ENCODE results near the gene KRT4.

KRT4 gene

GRCh38 chr12:52772188-52772587 lies 41.7 kb downstream of the KRT4 start:
- TF ChIP-seq CREB1 (IDR thresholded peaks at IDR 0.05; ENCODE audit: low read depth) (no peak), TAF1 (IDR thresholded peaks at IDR 0.05; ENCODE audit: low read depth) (no peak), EGR1 (IDR thresholded peaks at IDR 0.05) (no peak), MAX (IDR thresholded peaks at IDR 0.05) (no peak), YY1 (IDR thresholded peaks at IDR 0.05; ENCODE audit: low read depth) (no peak), TCF12 (IDR thresholded peaks at IDR 0.05; ENCODE audit: low read depth) (no peak), FOXM1 (IDR thresholded peaks at IDR 0.05; ENCODE audit: borderline replicate concordance, low read depth) (no peak), CEBPB (IDR thresholded peaks at IDR 0.05) (no peak)
- TF ChIP-seq, protein P1, sequence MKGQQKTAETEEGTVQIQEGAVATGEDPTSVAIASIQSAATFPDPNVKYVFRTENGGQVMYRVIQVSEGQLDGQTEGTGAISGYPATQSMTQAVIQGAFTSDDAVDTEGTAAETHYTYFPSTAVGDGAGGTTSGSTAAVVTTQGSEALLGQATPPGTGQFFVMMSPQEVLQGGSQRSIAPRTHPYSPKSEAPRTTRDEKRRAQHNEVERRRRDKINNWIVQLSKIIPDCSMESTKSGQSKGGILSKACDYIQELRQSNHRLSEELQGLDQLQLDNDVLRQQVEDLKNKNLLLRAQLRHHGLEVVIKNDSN (IDR thresholded peaks at IDR 0.05): no peak

DNA sequence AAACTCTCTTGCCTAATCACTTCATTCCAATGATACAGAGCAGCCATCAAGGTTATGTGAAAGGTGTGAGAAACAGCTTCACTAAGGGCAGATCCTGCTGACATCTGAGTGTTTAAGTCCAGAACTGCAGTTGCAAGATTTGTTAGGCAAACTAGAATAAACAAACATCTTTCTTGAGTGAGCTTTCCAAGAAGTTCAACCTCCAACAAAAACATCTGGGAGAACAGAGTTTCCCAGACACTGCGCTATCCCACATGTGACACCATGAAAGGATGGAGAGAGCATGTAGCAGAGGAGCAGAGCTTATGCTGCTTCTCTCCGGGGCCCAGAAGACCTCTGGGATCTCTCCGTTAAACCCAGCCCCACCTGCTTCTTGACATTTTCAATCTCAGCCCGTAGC lies 42.4 kb downstream of the KRT4 start:
- no peak for TF ChIP-seq EP300 (IDR thresholded peaks at IDR 0.05; ENCODE audit: borderline replicate concordance)
- no peak for TF ChIP-seq CREB1 (IDR thresholded peaks at IDR 0.05; ENCODE audit: low read depth)
- TF ChIP-seq, protein P1 (IDR thresholded peaks at IDR 0.05): no peak
- no peak for TF ChIP-seq REST (IDR thresholded peaks at IDR 0.05; ENCODE audit: low read depth)
- TF ChIP-seq EGR1 (IDR thresholded peaks at IDR 0.05): no peak
- no peak for TF ChIP-seq TEAD4 (IDR thresholded peaks at IDR 0.05)
- TF ChIP-seq YY1 (IDR thresholded peaks at IDR 0.05; ENCODE audit: low read depth): no peak
- no peak for TF ChIP-seq FOXM1 (IDR thresholded peaks at IDR 0.05; ENCODE audit: borderline replicate concordance, low read depth)
- no peak for TF ChIP-seq RAD21 (IDR thresholded peaks at IDR 0.05; ENCODE audit: low read depth)
- no peak for TF ChIP-seq TAF1 (IDR thresholded peaks at IDR 0.05; ENCODE audit: low read depth)
- TF ChIP-seq NFIC (IDR thresholded peaks at IDR 0.05): no peak

DNA sequence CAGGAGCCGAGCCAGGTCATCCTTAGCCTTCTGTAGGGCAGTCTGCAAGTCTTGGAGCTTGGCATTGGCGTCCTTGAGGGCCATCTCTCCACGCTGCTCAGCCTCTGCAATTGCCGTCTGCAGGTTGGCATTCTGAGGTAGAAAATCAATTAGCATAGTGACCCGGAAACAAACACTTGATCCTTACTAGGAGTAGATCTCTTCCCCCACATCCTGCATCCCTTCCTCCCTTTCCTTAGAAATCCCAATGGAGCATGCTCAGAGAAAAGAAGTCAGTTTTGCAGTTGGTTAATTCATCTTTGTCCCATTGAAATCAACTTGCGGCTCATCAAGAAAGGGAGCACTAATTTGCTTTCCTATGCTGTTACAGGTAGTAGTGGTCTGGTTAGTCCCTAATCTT lies 42.8 kb downstream of the KRT4 start:
- no peak for TF ChIP-seq RAD21 (IDR thresholded peaks at IDR 0.05; ENCODE audit: low read depth)
- TF ChIP-seq CREB1 (IDR thresholded peaks at IDR 0.05; ENCODE audit: low read depth): no peak
- no peak for TF ChIP-seq TCF12 (IDR thresholded peaks at IDR 0.05; ENCODE audit: low read depth)
- TF ChIP-seq ZBTB7A (IDR thresholded peaks at IDR 0.05; ENCODE audit: low read depth): no peak
- TF ChIP-seq YY1 (IDR thresholded peaks at IDR 0.05; ENCODE audit: low read depth): no peak
- TF ChIP-seq TEAD4 (IDR thresholded peaks at IDR 0.05): no peak
- TF ChIP-seq, protein P1 (IDR thresholded peaks at IDR 0.05): no peak
- TF ChIP-seq CEBPB (IDR thresholded peaks at IDR 0.05): no peak
- no peak for TF ChIP-seq NFIC (IDR thresholded peaks at IDR 0.05)
- no peak for TF ChIP-seq REST (IDR thresholded peaks at IDR 0.05; ENCODE audit: low read depth)
- TF ChIP-seq FOXM1 (IDR thresholded peaks at IDR 0.05; ENCODE audit: borderline replicate concordance, low read depth): no peak
- no peak for TF ChIP-seq EGR1 (IDR thresholded peaks at IDR 0.05)
- TF ChIP-seq TAF1 (IDR thresholded peaks at IDR 0.05; ENCODE audit: low read depth): no peak
- no peak for TF ChIP-seq EP300 (IDR thresholded peaks at IDR 0.05; ENCODE audit: borderline replicate concordance)
- no peak for TF ChIP-seq MAX (IDR thresholded peaks at IDR 0.05)

DNA sequence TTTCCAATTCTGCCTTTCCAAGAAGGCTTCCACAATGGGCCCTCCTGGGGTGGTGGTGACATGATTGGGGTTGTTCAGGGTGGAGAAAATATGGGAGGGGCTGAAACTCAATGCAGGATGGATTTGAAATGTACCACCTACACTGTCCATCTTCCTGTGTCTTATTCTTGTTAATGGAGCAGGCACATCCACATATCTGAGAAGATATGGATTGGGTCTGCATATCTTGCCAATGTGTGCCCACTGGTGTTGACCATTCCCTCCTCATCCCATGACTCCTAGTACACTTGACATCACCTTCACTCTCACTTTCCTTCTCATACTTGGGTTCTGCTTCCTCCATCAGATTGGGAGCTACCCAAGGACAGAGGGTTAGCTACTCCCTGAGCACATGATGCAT lies 44.0 kb downstream of the KRT4 start:
- no peak for TF ChIP-seq TEAD4 (IDR thresholded peaks at IDR 0.05)
- TF ChIP-seq, protein P1 (IDR thresholded peaks at IDR 0.05): no peak
- no peak for TF ChIP-seq EGR1 (IDR thresholded peaks at IDR 0.05)
- no peak for TF ChIP-seq REST (IDR thresholded peaks at IDR 0.05; ENCODE audit: low read depth)
- no peak for TF ChIP-seq TAF1 (IDR thresholded peaks at IDR 0.05; ENCODE audit: low read depth)
- no peak for TF ChIP-seq EP300 (IDR thresholded peaks at IDR 0.05; ENCODE audit: borderline replicate concordance)
- no peak for TF ChIP-seq ZBTB7A (IDR thresholded peaks at IDR 0.05; ENCODE audit: low read depth)
- no peak for TF ChIP-seq YY1 (IDR thresholded peaks at IDR 0.05; ENCODE audit: low read depth)
- TF ChIP-seq FOXM1 (IDR thresholded peaks at IDR 0.05; ENCODE audit: borderline replicate concordance, low read depth): no peak
- no peak for TF ChIP-seq RAD21 (IDR thresholded peaks at IDR 0.05; ENCODE audit: low read depth)
- TF ChIP-seq MAX (IDR thresholded peaks at IDR 0.05): no peak
- TF ChIP-seq CREB1 (IDR thresholded peaks at IDR 0.05; ENCODE audit: low read depth): no peak

Data from Ishikawa (cell line).